ENCODE measurements around the gene JAZF1. TPM values are rescaled to one million over a fixed set of nuclear protein-coding genes. Genes with fewer than 3 reads are reported as not detected.

JAZF1 gene
- total RNA-seq, 1 experiment from 2014 or later: 9.1 TPM

DNA sequence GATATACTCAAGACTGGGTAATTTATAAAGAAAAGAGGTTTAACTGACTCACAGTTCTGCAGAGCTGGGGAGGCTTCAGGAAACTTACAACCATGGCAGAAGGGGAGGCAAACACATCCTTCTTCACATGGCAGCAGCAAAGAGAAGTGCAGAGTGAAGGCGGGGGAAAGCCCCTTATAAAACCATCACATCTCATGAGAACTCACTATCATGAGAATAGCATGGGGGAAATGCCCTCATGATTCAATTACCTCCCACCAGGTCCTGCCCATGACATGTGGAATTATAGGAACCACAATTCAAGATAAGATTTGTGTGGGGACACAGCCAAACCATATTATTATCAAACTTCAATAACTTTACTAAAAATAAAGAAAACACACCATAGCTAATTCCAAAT is 30.4 kb upstream of the JAZF1 start:
- Histone ChIP-seq H2AK5ac (ENCODE audit: insufficient read length, low read length) (no peak overlapping the region), H2BK5ac (ENCODE audit: insufficient read length, low read length) (no peak overlapping the region), H4K20me1 (ENCODE audit: control insufficient read depth, insufficient read depth, insufficient read length) (no peaks in the 10 kb centered on the region), H3T11ph (ENCODE audit: low read length) (no peak overlapping the region), H3K9me3 (ENCODE audit: control insufficient read depth, low read depth, low read length) (no peaks in the 10 kb centered on the region), H3K79me1 (ENCODE audit: insufficient read depth, low read depth, low read length, poor library complexity, severe bottlenecking) (no peaks in the 10 kb centered on the region), H3K79me2 (ENCODE audit: insufficient read depth, low read length) (no peaks in the 10 kb centered on the region), H3K23ac (ENCODE audit: insufficient read length, low read depth, low read length) (no peak overlapping the region), H3K27me3 (ENCODE audit: insufficient read depth, low read length) (no peaks in the 10 kb centered on the region), H3K4me1 (ENCODE audit: insufficient read depth, low read length) (no peaks in the 10 kb centered on the region), H2BK12ac (ENCODE audit: insufficient read length, low read depth, low read length) (no peak overlapping the region), H3K4ac (ENCODE audit: low read depth, low read length) (no peak overlapping the region), H3K14ac (ENCODE audit: insufficient read depth, low read length) (no peak overlapping the region), H2BK15ac (ENCODE audit: low read depth, low read length) (no peak overlapping the region), H3K23me2 (ENCODE audit: insufficient read length, low read depth, low read length, poor library complexity, severe bottlenecking) (no peaks in the 10 kb centered on the region), H4K91ac (ENCODE audit: insufficient read length, low read depth, low read length) (no peak overlapping the region), H3K4me2 (ENCODE audit: insufficient read depth, insufficient read length, low read length) (no peak overlapping the region), H2AFZ (ENCODE audit: low read length) (no peak overlapping the region), H3K56ac (ENCODE audit: insufficient read length, low read depth, low read length) (no peak overlapping the region), H4K5ac (ENCODE audit: insufficient read length, low read depth, low read length) (no peak overlapping the region), H3K18ac (ENCODE audit: insufficient read length, low read depth, low read length) (no peak overlapping the region), H3K27ac (ENCODE audit: insufficient read length, low read depth, low read length) (no peak overlapping the region), H4K8ac (replicated peaks; ENCODE audit: insufficient read length, low read depth, low read length) (no peak overlapping the region), H2BK120ac (ENCODE audit: low read depth, low read length, poor library complexity, severe bottlenecking) (no peak overlapping the region), H3K9ac (ENCODE audit: extremely low read depth, insufficient read length, low read length) (no peak overlapping the region), H2BK20ac (ENCODE audit: low read depth, low read length, poor library complexity, severe bottlenecking) (no peak overlapping the region)
- no peaks in the 10 kb centered on the region for H3K4me1 Mint-ChIP-seq
- no peaks in the 10 kb centered on the region for H3K9me3 Mint-ChIP-seq
- no peak for TF ChIP-seq CTCF (conservative IDR thresholded peaks at IDR 0.05)
- WGBS (ENCODE audit: extremely low coverage, insufficient read length, low lambda C conversion rate): no CpG with 5 or more reads among the region's 1 CpG
- H3K27me3 Mint-ChIP-seq (ENCODE audit: low read depth): no peaks in the 10 kb centered on the region
- no peak for DNase-seq
- H3K27ac Mint-ChIP-seq: no peak overlapping the region
- no peaks in the 10 kb centered on the region; a peak in 1 of 7 replicates for H3K36me3 Mint-ChIP-seq (ENCODE audit: insufficient read depth in 1 of 3, low read depth in 3 of 3)
- no peak overlapping the region for H3K4me3 Mint-ChIP-seq
